Hypothalamus (tissue), 51 donors: Measurements from ENCODE around the gene TECR.
"Not testable (repeated sequence)": the region's sequence is repeated elsewhere in the genome, so short reads cannot be mapped to it uniquely, and the experiment has no call there.

Experiments used
- DNase-seq, 51 donors: peaks; one replicate each; lab custom pipeline; 2025; lab: John Stamatoyannopoulos, UW

The TECR gene

GRCh38 chr19:14530506-14530905, 1.1 kb downstream of the TECR start:
- DNase-seq, result no peak

GRCh38 chr19:14533450-14533849, 4.1 kb downstream of the TECR start:
- no peak for DNase-seq

- DNase-seq, result peak in 7 of 51 donors; percentile 17 to 54 (median 36)
These were observed 7.7 kb downstream of the TECR start for GRCh38 chr19:14536926-14537692.

- DNase-seq, result no peak
These were observed 11.5 kb downstream of the TECR start for GRCh38 chr19:14540741-14541525.

GRCh38 chr19:14541979-14542378, 12.6 kb downstream of the TECR start:
- not testable (repeated sequence) for DNase-seq

GRCh38 chr19:14542711-14543328, 13.4 kb downstream of the TECR start:
- peak in 24 of 51 donors; percentile 11 to 78 (median 48) for DNase-seq

GRCh38 chr19:14544047-14544446, 14.7 kb downstream of the TECR start:
- DNase-seq, result peak in 2 of 51 donors; percentile 4 to 25

GRCh38 chr19:14544977-14545715, 15.8 kb downstream of the TECR start:
- peak; percentile 37 to 97 (median 91) for DNase-seq

- DNase-seq, result peak in 1 of 51 donors; percentile 61
These were observed 16.3 kb downstream of the TECR start for GRCh38 chr19:14545716-14546082.

GRCh38 chr19:14550201-14550754, 20.9 kb downstream of the TECR start:
- peak in 2 of 51 donors; percentile 23 to 38 for DNase-seq

GRCh38 chr19:14551134-14552005, 22.0 kb downstream of the TECR start:
- peak in 21 of 51 donors; percentile 13 to 60 (median 29) for DNase-seq

GRCh38 chr19:14552006-14552360, 22.6 kb downstream of the TECR start:
- not testable (repeated sequence) for DNase-seq

- DNase-seq, result no peak
These were observed 23.9 kb downstream of the TECR start for GRCh38 chr19:14553042-14553938.

- no peak for DNase-seq
These were observed 24.5 kb downstream of the TECR start for GRCh38 chr19:14553939-14554243.

GRCh38 chr19:14554382-14554812, 25.0 kb downstream of the TECR start:
- DNase-seq, result peak in 14 of 51 donors; percentile 16 to 57 (median 34)

GRCh38 chr19:14555918-14556661, 26.7 kb downstream of the TECR start:
- no peak for DNase-seq

GRCh38 chr19:14556662-14557188, 27.3 kb downstream of the TECR start:
- DNase-seq, result peak in 50 of 51 donors; percentile 21 to 87 (median 66)
